SK-N-SH (cell line): ENCODE data around the gene CASKIN2. TPM values are rescaled to one million over a fixed set of nuclear protein-coding genes. Genes with fewer than 3 reads are reported as not detected.

Experiments
- CTCF ChIA-PET: fragments of 300-600, 350-600 bp; formaldehyde crosslinking; extraction: SDS; loops from one replicate; lab custom pipeline; 2021; lab: Yijun Ruan, JAX
- POLR2A ChIA-PET: fragments of 350-600 bp; sonication (Branson Sonifier 250); formaldehyde crosslinking; extraction: SDS; loops from one replicate; lab custom pipeline; 2020; ENCODE audit warnings: antibody characterized with exemption, inconsistent platforms; lab: Yijun Ruan, JAX
- DNase-seq: peaks from one replicate; pipeline ENCODE4 v3.0.0; 2012
- H2AFZ ChIP-seq: fragments of 200-600 bp; sonication (generic); 2 replicates; pipeline ENCODE4 v1.8.1; 2016; ENCODE audit warnings: antibody characterized with exemption, mild to moderate bottlenecking, low read depth
- H3F3A ChIP-seq: fragments of 200-600 bp; sonication (generic); replicated peaks from 2 replicates; pipeline ENCODE3; 2016; ENCODE audit warnings: antibody characterized with exemption, mild to moderate bottlenecking; ENCODE audit not compliant: insufficient read depth
- H3K27ac ChIP-seq, 2 experiments: fragments of 200-500 bp in 1 of 2; fragments of 200-600 bp in 1 of 2; sonication (Bioruptor generic) in 1 of 2; sonication (generic), shearing (Covaris generic) in 1 of 2; 2 replicates each; pipeline versions ENCODE4 v1.5.1 to v1.6.1; 2014 to 2016; ENCODE audit warnings: low read depth in 2 of 2, inconsistent platforms in 1 of 2, low read length in 1 of 2, mild to moderate bottlenecking in 1 of 2, mixed read lengths in 1 of 2
- H3K27me3 ChIP-seq: fragments of 200-600 bp; sonication (generic), shearing (Covaris generic); 2 replicates; pipeline ENCODE4 v1.6.1; 2016; ENCODE audit warnings: mixed run types; ENCODE audit not compliant: insufficient read depth
- H3K36me3 ChIP-seq, 2 experiments: fragments of 200-500 bp in 1 of 2; fragments of 200-600 bp in 1 of 2; sonication (Bioruptor generic) in 1 of 2; sonication (generic) in 1 of 2; replicated peaks in 1 of 2; 2 replicates each; pipeline versions ENCODE3 to v1.5.1; 2014 to 2016; ENCODE audit warnings: low read length in 1 of 2, mild to moderate bottlenecking in 1 of 2; ENCODE audit not compliant: insufficient read depth in 2 of 2, control insufficient read depth in 1 of 2
- H3K4me1 ChIP-seq, 2 experiments: fragments of 200-500 bp in 1 of 2; fragments of 200-600 bp in 1 of 2; sonication (Bioruptor generic) in 1 of 2; sonication (generic), shearing (Covaris generic) in 1 of 2; 2 replicates each; pipeline versions ENCODE4 v1.5.1 to v1.6.1; 2014 to 2016; ENCODE audit warnings: low read depth in 1 of 2, low read length in 1 of 2, mixed run types in 1 of 2; ENCODE audit not compliant: insufficient read depth in 2 of 2, control insufficient read depth in 1 of 2
- H3K4me2 ChIP-seq: fragments of 200-600 bp; sonication (generic), shearing (Covaris generic); 2 replicates; pipeline ENCODE4 v1.6.1; 2017; ENCODE audit warnings: mixed run types
- H3K4me3 ChIP-seq, 2 experiments: fragments of 200-500 bp in 1 of 2; fragments of 200-600 bp in 1 of 2; sonication (Bioruptor generic) in 1 of 2; sonication (generic), shearing (Covaris generic) in 1 of 2; 2 replicates each; pipeline versions ENCODE4 v1.5.1 to v1.8.1; 2014 to 2016; ENCODE audit warnings: low read depth in 2 of 2, inconsistent platforms in 1 of 2, low read length in 1 of 2, mild to moderate bottlenecking in 1 of 2, mixed read lengths in 1 of 2, moderate library complexity in 1 of 2
- H3K79me2 ChIP-seq: fragments of 200-600 bp; sonication (generic); 2 replicates; pipeline ENCODE4 v1.8.1; 2017; ENCODE audit warnings: mild to moderate bottlenecking; ENCODE audit not compliant: insufficient read depth
- H3K9ac ChIP-seq: fragments of 200-600 bp; sonication (generic); 2 replicates; pipeline ENCODE4 v1.6.1; 2017; ENCODE audit warnings: mixed run types
- H3K9me2 ChIP-seq: fragments of 200-600 bp; sonication (generic); 2 replicates; pipeline ENCODE4 v1.6.1; 2017; ENCODE audit warnings: mixed run types
- H3K9me3 ChIP-seq: fragments of 200-600 bp; sonication (generic); 2 replicates; pipeline ENCODE4 v1.6.1; 2017; ENCODE audit warnings: mixed run types, mild to moderate bottlenecking, moderate library complexity
- H4K20me1 ChIP-seq: fragments of 200-600 bp; sonication (generic); 2 replicates; pipeline ENCODE4 v1.6.1; 2017; ENCODE audit warnings: mild to moderate bottlenecking, mixed run types; ENCODE audit not compliant: insufficient read depth
- CHD2 ChIP-seq: fragments of 150-350 bp; IDR thresholded peaks from 2 replicates; pipeline ENCODE4 v1.6.1; 2018; ENCODE audit warnings: low read length; ENCODE audit not compliant: partially characterized antibody
- CTCF ChIP-seq: fragments of 200-600 bp; sonication (generic); IDR thresholded peaks from 2 replicates; pipeline ENCODE4 v1.6.1; 2017; ENCODE audit warnings: antibody characterized with exemption, mild to moderate bottlenecking, moderate library complexity
- EP300 ChIP-seq, 2 experiments: IDR thresholded peaks; 2 replicates each; pipeline versions ENCODE4 v1.4.0 to v1.6.1; 2012; ENCODE audit warnings: borderline replicate concordance in 1 of 2, low read depth in 1 of 2, low read length in 1 of 2
- EZH2phosphoT487 ChIP-seq: fragments of 200-600 bp; sonication (generic); IDR thresholded peaks from 2 replicates; pipeline ENCODE4 v1.6.1; 2017; ENCODE audit warnings: low read depth, mixed run types, mild to moderate bottlenecking, antibody characterized with exemption, moderate library complexity, borderline replicate concordance
- GABPA ChIP-seq: IDR thresholded peaks from 2 replicates; pipeline ENCODE4 v1.4.0; 2012; ENCODE audit warnings: low read depth, mild to moderate bottlenecking
- GATA2 ChIP-seq: sonication (generic); formaldehyde crosslinking; IDR thresholded peaks from 2 replicates; pipeline ENCODE4 v1.5.0; 2020; ENCODE audit warnings: mild to moderate bottlenecking, missing genetic modification reagents
- NRF1 ChIP-seq: IDR thresholded peaks from 2 replicates; pipeline ENCODE4 v1.6.1; 2012; ENCODE audit warnings: low read depth, mild to moderate bottlenecking, low read length
- PBX3 ChIP-seq: IDR thresholded peaks from 2 replicates; pipeline ENCODE4; 2012
- TCF12 ChIP-seq: IDR thresholded peaks from 2 replicates; pipeline ENCODE4 v1.4.0; 2012
- USF2 ChIP-seq: fragments of 150-350 bp; IDR thresholded peaks from 2 replicates; pipeline ENCODE4 v1.6.1; 2017; ENCODE audit warnings: antibody characterized with exemption, low read length, low read depth, borderline replicate concordance
- YY1 ChIP-seq: IDR thresholded peaks from 2 replicates; pipeline ENCODE4 v1.4.0; 2012; ENCODE audit warnings: low read depth, mild to moderate bottlenecking
- WGBS: methylation state at CpG from one replicate; pipeline ENCODE4 v1.1.6; 2017; ENCODE audit warnings: low lambda C conversion rate; 5-methylcytosine and 5-hydroxymethylcytosine counted together
- polyA plus RNA-seq, 3 experiments: library from polyadenylated mRNA; depleted of rRNA; stranded (reverse); fragments of >200 nt; gene quantifications; 2 replicates each; pipeline ENCODE4 v1.2.3, GENCODE V29; 2012
- TF ChIP-seq, protein P1 (sequence below): IDR thresholded peaks from 2 replicates; pipeline ENCODE4 v1.4.0; 2012; ENCODE audit warnings: low read depth, borderline replicate concordance
- TF ChIP-seq, protein P2 (sequence below): IDR thresholded peaks from 2 replicates; pipeline ENCODE4 v1.4.0; 2012; ENCODE audit warnings: low read depth, borderline replicate concordance

Gene CASKIN2
- polyA plus RNA-seq, 1 of the 3 experiments (the other 2 are of a cell fraction) = 6.5 TPM

- Histone ChIP-seq H3K79me2 (no peaks in the 10 kb centered on the region; the same call in 1 of the 2 replicates), H3K27me3 (no peaks in the 10 kb centered on the region), H2AFZ (no peak overlapping the region), H3K27ac (no peak overlapping the region), H3K4me3 (no peak overlapping the region), H3F3A (no peaks in the 10 kb centered on the region), H3K9me2 (no peaks in the 10 kb centered on the region), H4K20me1 (peaks cover 18% of the 10 kb centered on the region; the same call in 1 of the 2 replicates), H3K4me2 (no peak overlapping the region), H3K9ac (no peak overlapping the region), H3K9me3 (no peaks in the 10 kb centered on the region), H3K36me3 (peaks cover 0 to 43% of the 10 kb centered on the region in 2 experiments), H3K4me1 (peaks cover 6% of the 10 kb centered on the region in 2 experiments; a peak in 1 of 4 replicates)
- WGBS = 95% methylated on average over 21 of the region's 21 CpGs
- POLR2A ChIA-PET = interaction anchor here (0.6 kb wide), 1 partner anchor 37 kb away, joined by 5 read pairs; no protein-coding TSS in a partner anchor
- CTCF ChIA-PET = interaction anchor here (1.2 to 5.6 kb wide), 3 partner anchors 8 to 19 kb away, joined by 3 to 37 read pairs (median 9); partner anchors contain the start of genes LLGL2 and TSEN54
- TF ChIP-seq PBX3 (no peak), USF2 (no peak), GABPA (no peak), TCF12 (no peak), YY1 (no peak), CTCF (no peak), CHD2 (no peak), EZH2phosphoT487 (no peak), NRF1 (no peak), GATA2 (CRISPR knock-in tag) (no peak), EP300 (IDR thresholded peaks at IDR 0.05; ENCODE audit: borderline replicate concordance in 1 of 2, low read depth in 1 of 2, low read length in 1 of 2) (no peak)
- TF ChIP-seq, protein P1, sequence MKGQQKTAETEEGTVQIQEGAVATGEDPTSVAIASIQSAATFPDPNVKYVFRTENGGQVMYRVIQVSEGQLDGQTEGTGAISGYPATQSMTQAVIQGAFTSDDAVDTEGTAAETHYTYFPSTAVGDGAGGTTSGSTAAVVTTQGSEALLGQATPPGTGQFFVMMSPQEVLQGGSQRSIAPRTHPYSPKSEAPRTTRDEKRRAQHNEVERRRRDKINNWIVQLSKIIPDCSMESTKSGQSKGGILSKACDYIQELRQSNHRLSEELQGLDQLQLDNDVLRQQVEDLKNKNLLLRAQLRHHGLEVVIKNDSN = no peak
- TF ChIP-seq, protein P2, sequence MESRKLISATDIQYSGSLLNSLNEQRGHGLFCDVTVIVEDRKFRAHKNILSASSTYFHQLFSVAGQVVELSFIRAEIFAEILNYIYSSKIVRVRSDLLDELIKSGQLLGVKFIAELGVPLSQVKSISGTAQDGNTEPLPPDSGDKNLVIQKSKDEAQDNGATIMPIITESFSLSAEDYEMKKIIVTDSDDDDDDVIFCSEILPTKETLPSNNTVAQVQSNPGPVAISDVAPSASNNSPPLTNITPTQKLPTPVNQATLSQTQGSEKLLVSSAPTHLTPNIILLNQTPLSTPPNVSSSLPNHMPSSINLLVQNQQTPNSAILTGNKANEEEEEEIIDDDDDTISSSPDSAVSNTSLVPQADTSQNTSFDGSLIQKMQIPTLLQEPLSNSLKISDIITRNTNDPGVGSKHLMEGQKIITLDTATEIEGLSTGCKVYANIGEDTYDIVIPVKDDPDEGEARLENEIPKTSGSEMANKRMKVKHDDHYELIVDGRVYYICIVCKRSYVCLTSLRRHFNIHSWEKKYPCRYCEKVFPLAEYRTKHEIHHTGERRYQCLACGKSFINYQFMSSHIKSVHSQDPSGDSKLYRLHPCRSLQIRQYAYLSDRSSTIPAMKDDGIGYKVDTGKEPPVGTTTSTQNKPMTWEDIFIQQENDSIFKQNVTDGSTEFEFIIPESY = no peak
- no peak for DNase-seq
Observed at GRCh38 chr17:75506134-75506533, 9.2 kb downstream of the CASKIN2 start.
